ENCODE data around the gene KRT35. TPM values are rescaled to one million over a fixed set of nuclear protein-coding genes. Genes with fewer than 3 reads are reported as not detected.

KRT35 gene
- total and polyA plus RNA-seq, 2 of the 13 experiments (the other 11 are each of a cell fraction or from before 2014, with no cell fraction given), result not detected

- TF ChIP-seq SALL2 (CRISPR knock-in tag; IDR thresholded peaks at IDR 0.05) (no peak), MEIS2 (CRISPR knock-in tag; IDR thresholded peaks at IDR 0.05) (no peak), ZNF124 (CRISPR knock-in tag; IDR thresholded peaks at IDR 0.05) (no peak)
Observed at GRCh38 chr17:41500131-41500911, 19.4 kb upstream of the KRT35 start (continued).

GRCh38 chr17:41499714-41500113 is 18.8 kb upstream of the KRT35 start:
- Histone ChIP-seq H4K20me1 (ENCODE audit: insufficient read depth, low read length) (no peaks in the 10 kb centered on the region), H2AFZ (ENCODE audit: low read length) (no peak overlapping the region), H3K79me2 (ENCODE audit: insufficient read depth, low read length) (no peaks in the 10 kb centered on the region), H3K27ac (ENCODE audit: extremely low read length, insufficient read depth, low read length) (no peak overlapping the region), H3K27me3 (ENCODE audit: control insufficient read depth in 1 of 2, insufficient read depth in 2 of 2, low read length in 2 of 2) (peaks cover 9 to 38% of the 10 kb centered on the region in 2 experiments), H3K9ac (ENCODE audit: insufficient read depth, low read depth, low read length) (no peak overlapping the region), H3K4me2 (ENCODE audit: low read depth, low read length) (no peak overlapping the region), H3K36me3 (replicated peaks in 1 of 2; ENCODE audit: control insufficient read depth in 1 of 2, insufficient read depth in 2 of 2, low read length in 2 of 2) (no peaks in the 10 kb centered on the region), H3K4me1 (ENCODE audit: insufficient read depth, low read length) (peaks cover 6% of the 10 kb centered on the region; the same call in 1 of the 2 replicates), H3K9me3 (ENCODE audit: low read length) (no peaks in the 10 kb centered on the region), H3K4me3 (replicated peaks in 1 of 3; ENCODE audit: insufficient read depth in 1 of 3, low read depth in 2 of 3, low read length in 3 of 3) (no peak overlapping the region)
- no peak for DNase-seq (ENCODE audit: low spot score)
- BruUV-seq (replicated peaks), result no TSS peak
- CTCF ChIA-PET (ENCODE audit: low intra/inter-chr PET ratio, low total read pairs), result no interaction called here
- intact Hi-C loops (cut with micrococcal nuclease; ENCODE audit: unreplicated experiment), result no loop called here
- FAIRE-seq, result no peak
- POLR2A ChIA-PET, result no interaction called here
- in situ Hi-C loops (cut with HindIII; ENCODE audit: extremely low pct_ligation_motif_present, low pct_unique_long_range_greater_than_20kb), result no loop called here
- ATAC-seq, result no peak
- 13% methylated on average over 5 of the region's 5 CpGs for WGBS (ENCODE audit: low lambda C conversion rate)
- no peak for TF ChIP-seq SAP130 (CRISPR knock-in tag; IDR thresholded peaks at IDR 0.05; ENCODE audit: low read depth)
- no peak for TF ChIP-seq TBX3 (IDR thresholded peaks at IDR 0.05; ENCODE audit: borderline replicate concordance)
- TF ChIP-seq ZNF503 (CRISPR knock-in tag; IDR thresholded peaks at IDR 0.05), result no peak
- no peak for TF ChIP-seq ZNF34 (CRISPR knock-in tag; IDR thresholded peaks at IDR 0.05; ENCODE audit: borderline replicate concordance)
